ENCODE measurements around the gene NFIA.

The NFIA gene

DNA sequence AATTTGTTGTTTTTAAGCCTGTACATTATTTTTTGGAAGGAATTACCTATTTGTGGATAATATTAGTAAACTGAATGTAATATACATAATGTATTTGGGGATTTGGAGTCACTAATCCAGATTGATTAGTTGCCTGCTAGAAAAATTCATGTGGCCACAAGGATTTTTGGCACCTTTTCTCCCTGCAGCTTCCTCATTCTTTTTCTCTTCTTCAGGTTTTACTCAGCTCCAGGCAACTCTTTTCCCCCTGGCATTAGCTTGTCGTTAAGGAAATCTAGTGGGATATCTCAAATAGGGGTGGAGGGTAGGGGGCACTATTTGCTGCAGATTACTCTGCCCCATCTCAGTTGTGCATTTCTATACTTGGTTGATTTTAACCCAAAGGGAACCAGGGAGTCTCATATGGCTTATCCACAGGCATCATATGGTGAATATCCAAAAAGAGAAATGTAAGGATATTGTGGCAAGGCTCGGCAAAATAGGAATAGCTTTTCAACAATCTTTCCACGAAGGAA lies 203.1 kb downstream of the NFIA start (continued):
- TF ChIP-seq ZNF621 (tag by site-specific recombination; IDR thresholded peaks at IDR 0.05) = no peak

DNA sequence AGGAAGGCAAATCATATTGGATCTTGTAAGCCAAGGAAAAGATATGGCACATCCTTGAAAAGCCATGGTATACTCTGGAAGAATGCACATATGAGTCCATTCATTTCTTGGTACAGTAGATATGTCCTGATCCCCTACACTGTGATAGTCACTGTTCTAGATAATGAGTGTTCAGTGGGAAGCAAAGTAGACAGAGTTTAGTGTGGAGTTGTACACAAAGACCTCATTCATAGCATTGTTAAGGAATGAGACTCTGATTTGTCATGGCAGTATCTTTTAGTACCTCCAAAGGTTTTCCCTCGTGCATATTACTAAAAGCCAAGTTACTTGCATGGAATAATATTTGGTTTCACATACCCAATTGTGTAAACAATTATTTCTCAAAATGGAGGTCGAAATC lies 204.7 kb downstream of the NFIA start:
- ChIA-PET CTCF (interaction anchor here (0.7 kb wide), 1 partner anchor 45 kb away, joined by 3 read pairs; no protein-coding TSS in a partner anchor), POLR2A (no interaction called here)
- H3K9me3 ChIP-seq (ENCODE audit: control insufficient read depth, insufficient read depth, low read depth, low read length) = no peaks in the 10 kb centered on the region
- H3K27ac ChIP-seq (ENCODE audit: extremely low read depth, low read depth, low read length) = no peak overlapping the region
- TF ChIP-seq GLI2 (tag by site-specific recombination; IDR thresholded peaks at IDR 0.05; ENCODE audit: borderline replicate concordance, low read depth) = no peak
- TF ChIP-seq ZNF433 (tag by site-specific recombination; IDR thresholded peaks at IDR 0.05; ENCODE audit: low read depth) = no peak
- TF ChIP-seq ZNF585B (tag by site-specific recombination; IDR thresholded peaks at IDR 0.05) = no peak
- no peak for TF ChIP-seq ZNF658 (tag by site-specific recombination; IDR thresholded peaks at IDR 0.05)
- TF ChIP-seq, protein P1, sequence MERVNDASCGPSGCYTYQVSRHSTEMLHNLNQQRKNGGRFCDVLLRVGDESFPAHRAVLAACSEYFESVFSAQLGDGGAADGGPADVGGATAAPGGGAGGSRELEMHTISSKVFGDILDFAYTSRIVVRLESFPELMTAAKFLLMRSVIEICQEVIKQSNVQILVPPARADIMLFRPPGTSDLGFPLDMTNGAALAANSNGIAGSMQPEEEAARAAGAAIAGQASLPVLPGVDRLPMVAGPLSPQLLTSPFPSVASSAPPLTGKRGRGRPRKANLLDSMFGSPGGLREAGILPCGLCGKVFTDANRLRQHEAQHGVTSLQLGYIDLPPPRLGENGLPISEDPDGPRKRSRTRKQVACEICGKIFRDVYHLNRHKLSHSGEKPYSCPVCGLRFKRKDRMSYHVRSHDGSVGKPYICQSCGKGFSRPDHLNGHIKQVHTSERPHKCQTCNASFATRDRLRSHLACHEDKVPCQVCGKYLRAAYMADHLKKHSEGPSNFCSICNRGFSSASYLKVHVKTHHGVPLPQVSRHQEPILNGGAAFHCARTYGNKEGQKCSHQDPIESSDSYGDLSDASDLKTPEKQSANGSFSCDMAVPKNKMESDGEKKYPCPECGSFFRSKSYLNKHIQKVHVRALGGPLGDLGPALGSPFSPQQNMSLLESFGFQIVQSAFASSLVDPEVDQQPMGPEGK (tag by site-specific recombination; IDR thresholded peaks at IDR 0.05) = no peak
- TF ChIP-seq, protein P2, sequence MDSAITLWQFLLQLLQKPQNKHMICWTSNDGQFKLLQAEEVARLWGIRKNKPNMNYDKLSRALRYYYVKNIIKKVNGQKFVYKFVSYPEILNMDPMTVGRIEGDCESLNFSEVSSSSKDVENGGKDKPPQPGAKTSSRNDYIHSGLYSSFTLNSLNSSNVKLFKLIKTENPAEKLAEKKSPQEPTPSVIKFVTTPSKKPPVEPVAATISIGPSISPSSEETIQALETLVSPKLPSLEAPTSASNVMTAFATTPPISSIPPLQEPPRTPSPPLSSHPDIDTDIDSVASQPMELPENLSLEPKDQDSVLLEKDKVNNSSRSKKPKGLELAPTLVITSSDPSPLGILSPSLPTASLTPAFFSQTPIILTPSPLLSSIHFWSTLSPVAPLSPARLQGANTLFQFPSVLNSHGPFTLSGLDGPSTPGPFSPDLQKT (IDR thresholded peaks at IDR 0.05; ENCODE audit: borderline replicate concordance, low read depth, low read length) = no peak
- TF ChIP-seq ZNF366 (tag by site-specific recombination; conservative IDR thresholded peaks at IDR 0.05) = no peak
- TF ChIP-seq, protein P3, sequence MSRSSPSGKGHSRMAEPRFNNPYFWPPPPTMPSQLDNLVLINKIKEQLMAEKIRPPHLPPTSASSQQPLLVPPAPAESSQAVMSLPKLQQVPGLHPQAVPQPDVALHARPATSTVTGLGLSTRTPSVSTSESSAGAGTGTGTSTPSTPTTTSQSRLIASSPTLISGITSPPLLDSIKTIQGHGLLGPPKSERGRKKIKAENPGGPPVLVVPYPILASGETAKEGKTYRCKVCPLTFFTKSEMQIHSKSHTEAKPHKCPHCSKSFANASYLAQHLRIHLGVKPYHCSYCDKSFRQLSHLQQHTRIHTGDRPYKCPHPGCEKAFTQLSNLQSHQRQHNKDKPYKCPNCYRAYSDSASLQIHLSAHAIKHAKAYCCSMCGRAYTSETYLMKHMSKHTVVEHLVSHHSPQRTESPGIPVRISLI (tag by site-specific recombination; IDR thresholded peaks at IDR 0.05) = no peak
- no peak for TF ChIP-seq BCL11A (tag by site-specific recombination; IDR thresholded peaks at IDR 0.05; ENCODE audit: low read depth)
- TF ChIP-seq, protein P4, sequence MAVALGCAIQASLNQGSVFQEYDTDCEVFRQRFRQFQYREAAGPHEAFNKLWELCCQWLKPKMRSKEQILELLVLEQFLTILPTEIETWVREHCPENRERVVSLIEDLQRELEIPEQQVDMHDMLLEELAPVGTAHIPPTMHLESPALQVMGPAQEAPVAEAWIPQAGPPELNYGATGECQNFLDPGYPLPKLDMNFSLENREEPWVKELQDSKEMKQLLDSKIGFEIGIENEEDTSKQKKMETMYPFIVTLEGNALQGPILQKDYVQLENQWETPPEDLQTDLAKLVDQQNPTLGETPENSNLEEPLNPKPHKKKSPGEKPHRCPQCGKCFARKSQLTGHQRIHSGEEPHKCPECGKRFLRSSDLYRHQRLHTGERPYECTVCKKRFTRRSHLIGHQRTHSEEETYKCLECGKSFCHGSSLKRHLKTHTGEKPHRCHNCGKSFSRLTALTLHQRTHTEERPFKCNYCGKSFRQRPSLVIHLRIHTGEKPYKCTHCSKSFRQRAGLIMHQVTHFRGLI (tag by site-specific recombination; IDR thresholded peaks at IDR 0.05) = no peak
- TF ChIP-seq PRDM2 (tag by site-specific recombination; IDR thresholded peaks at IDR 0.05; ENCODE audit: borderline replicate concordance) = no peak
- no peak for TF ChIP-seq ZNF600 (tag by site-specific recombination; IDR thresholded peaks at IDR 0.05)
- TF ChIP-seq ZBTB17 (tag by site-specific recombination; IDR thresholded peaks at IDR 0.05) = no peak
- TF ChIP-seq ZNF639 (tag by site-specific recombination; IDR thresholded peaks at IDR 0.05) = no peak
- TF ChIP-seq ZBTB48 (tag by site-specific recombination; IDR thresholded peaks at IDR 0.05) = no peak
- H3K36me3 ChIP-seq (ENCODE audit: control insufficient read depth in 2 of 2, insufficient read depth in 1 of 2, low read length in 2 of 2) = no peaks in the 10 kb centered on the region
- H3K4me1 ChIP-seq (ENCODE audit: control insufficient read depth, insufficient read depth, low read length) = no peaks in the 10 kb centered on the region
- H3K4me3 ChIP-seq (ENCODE audit: low read depth, low read length) = no peak overlapping the region

All from HEK293 (cell line).